UCSD-AML1 (cell line): ENCODE results near the gene ADAM19.

Source experiments
- DNase-seq: peaks from one replicate; lab custom pipeline; 2025; ENCODE audit not compliant: unreplicated experiment; lab: John Stamatoyannopoulos, UW

Gene ADAM19

DNA sequence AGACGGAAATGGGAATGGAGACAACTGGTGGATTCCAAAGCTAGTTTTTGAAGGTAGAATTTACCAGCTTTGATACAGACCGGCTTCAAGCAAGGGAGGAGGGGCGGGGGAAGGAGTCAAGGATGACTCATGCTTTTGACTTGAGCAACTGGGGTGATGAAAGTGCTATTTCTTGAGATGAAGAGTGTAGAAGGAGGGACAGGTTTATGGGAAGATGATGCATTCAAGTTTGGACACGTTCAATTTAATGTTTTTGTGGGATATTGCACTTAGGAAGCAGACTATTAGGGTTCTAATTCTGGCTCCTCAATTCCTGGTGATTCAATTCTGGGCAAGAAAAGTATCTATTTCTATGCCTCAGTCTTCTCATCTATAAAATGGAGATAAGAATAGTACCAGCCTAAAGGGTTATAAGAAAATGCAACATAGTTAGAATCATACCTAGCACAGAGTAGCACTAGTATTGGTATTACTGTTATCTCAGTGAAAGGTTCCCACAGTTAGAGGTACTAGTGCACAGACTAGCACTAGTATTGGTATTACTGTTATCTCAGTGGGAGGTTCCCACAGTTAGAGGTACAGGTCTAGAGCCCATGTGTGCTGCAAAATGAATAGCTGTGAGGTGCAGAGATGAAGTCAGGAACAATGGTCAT is 110.9 kb downstream of the ADAM19 start:
- no peak for DNase-seq

DNA sequence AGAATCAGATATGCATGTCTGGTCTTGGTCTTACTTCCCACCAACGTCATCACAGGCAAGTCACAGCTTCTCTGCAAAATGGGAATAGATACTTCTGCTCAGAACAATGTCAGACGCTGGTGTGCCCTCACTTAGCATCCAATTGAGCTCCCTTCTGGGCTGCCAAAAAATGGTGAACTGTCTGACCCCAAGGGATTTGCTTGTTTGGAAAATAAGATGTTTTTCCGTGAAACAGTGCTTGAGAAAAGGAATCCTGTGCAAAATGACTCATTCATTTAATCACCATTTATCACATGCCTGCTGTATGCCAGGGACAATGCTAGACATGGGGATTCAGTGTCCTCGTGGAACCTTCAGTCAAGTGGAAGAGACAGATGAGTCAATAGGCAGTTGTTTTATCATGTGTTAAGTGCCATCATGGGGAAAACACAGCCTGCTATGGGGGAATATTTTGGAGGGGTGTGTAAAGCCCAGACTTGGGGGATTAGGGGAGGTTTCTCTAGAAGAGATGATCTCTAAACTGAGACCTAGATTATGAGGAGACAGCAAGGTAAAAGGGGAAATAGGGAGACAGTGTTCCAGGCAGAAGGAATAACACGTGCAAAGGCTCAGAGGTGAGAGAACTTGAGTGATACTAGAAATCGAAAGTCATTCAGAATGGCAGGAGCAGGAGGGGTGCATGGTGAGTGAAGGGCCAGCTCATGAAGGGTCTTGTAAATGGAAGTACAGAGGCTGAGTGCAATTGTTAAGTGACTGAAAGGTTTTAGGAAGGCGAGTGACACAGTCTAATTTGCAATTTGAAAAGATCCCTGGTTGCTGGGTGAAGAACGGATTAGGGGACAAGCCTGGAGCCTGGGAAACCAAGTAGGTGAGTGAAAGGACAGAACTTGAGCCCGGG is 111.7 kb downstream of the ADAM19 start:
- no peak for DNase-seq

DNA sequence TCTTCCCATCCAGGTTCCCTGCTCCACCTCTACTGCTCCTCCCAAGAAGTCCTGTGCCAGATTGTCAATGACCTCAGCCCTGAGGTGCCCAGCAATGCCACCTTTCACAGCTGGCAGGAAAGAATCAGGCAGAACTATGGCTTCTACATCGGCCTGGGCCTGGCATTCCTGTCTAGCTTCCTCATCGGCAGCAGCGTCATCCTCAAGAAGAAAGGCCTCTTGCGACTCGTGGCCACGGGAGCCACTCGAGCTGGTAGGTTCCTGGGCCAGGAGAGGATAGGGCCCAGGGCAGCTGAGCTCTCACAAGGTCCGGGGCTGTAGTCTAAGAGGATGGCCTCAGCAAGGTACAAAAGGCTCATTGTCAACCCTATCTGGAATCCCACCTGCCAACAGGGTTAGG is 112.5 kb downstream of the ADAM19 start:
- no peak for DNase-seq

DNA sequence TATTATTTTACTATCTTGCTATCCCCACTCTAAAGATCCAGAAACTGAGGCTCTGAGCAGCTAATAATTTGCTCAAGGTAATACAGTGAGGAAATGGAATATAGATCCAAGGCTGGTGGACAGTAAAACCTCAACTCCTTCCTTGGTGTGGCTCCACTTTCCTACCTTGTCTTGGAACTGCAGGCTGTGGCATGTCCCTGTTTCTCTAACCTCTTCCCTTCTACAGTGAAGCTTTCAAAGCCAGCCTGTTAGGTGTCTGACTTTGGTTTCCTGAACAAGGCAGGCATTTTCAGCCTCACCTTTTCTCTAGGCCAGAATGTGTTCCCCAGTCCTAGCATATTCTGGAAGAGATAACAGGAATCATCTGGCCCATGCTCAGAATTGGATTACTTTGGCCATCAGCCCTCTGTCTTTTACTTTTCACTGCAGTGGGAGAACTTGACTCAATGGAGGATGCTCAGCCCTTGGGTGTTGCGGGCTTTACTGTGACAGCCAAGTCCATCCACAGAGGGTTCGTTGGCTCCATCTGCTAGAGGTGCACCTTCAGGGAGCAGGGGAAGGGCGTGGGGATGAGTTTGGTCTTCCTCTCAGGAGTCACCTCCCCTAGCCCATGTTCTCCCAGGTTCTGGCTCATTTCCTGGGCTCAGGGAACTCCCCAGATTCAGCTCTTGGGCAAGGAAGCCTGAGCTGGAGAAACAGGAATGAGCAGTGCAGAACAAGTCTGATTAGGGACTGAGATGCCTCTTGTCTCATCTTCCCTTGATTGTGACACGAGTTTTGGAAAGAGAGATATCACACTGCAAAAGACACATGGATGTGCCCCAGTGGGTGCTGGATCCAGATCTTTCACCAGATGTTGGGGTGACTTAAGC is 114.4 kb downstream of the ADAM19 start:
- no peak for DNase-seq

DNA sequence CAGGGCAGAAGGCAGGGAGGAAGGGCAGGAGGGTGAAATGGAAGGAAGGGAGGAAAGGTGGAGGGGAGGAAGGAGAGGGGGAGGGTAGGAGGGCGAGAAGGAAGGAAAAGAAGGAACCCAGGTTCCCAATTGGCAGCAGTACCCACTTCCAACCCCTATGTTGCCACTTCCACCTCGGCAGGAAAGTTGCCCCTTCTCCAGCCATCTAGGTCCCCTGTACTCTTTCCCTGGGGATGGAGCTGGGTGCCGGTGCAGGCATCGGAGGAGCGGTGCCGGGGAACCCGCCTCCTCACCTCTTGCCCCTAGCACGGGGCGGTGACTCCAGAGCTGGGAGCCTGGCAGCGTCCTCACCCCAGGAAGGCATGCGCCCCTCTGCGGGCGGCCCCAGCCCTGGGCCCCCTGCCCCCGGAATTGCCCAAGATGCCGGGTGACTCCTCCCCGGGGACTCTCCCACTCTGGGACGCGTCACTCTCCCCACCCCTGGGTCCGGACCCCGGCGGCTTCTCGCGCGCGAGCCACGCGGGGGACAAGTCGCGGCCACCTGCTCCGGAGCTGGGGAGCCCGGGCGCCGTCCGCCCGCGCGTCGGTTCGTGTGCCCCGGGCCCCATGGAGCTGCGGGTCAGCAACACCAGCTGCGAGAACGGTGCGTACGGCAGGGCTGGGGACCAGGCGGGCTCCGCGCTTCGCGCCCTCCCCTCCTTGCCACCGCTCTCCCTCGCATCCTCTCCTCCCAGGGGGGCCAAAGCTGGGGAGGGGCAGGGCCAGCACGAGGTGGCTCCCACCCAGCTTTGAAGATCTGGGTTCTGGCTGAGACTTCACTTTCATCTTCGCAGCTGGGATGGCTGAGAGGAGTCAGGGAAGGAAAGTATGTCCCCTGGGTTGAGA is 115.6 kb downstream of the ADAM19 start, which contains the start of gene NIPAL4:
Gene NIPAL4 (plus strand): TSS at position 499 of the 885 bp plus-strand sequence. CDS start 108 bp downstream, at position 607.
- DNase-seq = no peak

DNA sequence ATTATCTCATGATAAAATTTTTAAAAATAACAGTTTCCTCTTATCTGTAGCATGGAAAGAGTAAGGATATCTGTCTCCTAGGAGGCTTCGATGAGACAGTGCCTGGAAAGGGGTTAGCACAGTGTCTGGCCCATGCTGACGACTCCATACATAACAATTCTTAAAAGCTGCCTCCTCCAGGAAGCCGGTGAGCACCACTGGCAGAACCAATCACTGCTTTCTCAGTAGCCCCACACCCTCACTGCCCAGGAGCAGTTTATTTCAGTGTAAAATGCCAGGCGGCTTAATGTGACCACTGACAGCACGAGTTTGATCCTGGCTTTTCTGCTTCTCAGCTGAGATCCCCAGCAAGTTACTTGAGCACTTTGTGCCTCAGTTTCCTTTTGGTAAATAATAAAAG is 116.7 kb downstream of the ADAM19 start:
- no peak for DNase-seq

DNA sequence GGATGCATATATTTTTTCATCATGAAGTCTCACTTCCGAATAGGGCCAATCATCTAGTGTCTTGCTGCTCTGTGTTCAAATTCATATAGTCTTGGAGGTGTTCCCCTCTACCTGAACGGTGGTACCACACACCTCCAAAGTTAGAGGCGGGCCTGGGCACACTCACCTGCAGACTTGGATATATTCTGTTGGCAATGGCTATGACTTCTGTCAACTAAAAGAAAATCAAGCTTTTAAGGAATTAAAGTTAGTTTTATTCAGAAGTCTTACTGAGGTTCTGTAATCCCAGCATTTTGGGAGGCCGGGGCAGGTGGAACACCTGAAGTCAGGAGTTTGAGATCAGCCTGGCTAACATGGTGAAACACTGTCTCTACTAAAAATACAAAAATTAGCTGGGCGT is 118.2 kb downstream of the ADAM19 start:
- DNase-seq = no peak

DNA sequence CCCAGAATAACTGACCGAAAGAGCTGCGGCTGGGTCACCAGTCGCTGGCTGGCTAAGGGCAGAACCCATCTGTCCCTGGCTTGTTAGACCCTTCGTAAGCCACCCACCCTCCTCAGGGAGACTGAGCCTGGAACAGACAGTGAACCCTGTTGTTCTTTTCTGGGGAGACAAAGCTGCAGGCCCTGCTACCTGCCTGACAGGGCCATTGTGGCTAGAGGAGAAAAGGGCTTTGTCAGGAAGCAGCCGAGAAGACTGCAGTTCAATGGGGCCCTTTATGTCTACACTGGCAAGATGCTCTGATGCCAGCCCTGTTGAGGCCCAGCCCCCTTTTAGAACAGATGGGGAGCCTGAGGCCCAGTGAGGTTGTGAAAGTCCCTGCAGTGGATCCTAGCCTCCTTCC is 119.3 kb downstream of the ADAM19 start:
- DNase-seq = no peak

DNA sequence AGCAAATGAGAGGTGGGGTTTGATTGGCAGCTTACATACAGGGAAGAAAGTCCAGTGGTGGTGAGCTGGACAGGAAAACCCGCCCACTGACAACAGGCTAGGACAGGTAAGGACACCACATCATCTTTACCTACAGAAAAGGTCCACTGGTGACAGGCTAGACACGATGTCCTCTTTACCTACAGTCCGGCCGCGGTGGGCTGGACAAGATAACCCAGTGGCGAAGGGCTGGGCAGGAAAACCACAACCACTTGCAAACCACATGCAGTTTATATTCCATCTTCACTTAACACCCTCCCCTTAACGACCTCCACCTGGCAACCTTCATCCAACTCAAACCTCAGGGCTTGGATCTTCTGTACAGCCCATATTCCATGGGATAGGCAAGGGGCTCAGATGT is 120.5 kb downstream of the ADAM19 start:
- DNase-seq = no peak

DNA sequence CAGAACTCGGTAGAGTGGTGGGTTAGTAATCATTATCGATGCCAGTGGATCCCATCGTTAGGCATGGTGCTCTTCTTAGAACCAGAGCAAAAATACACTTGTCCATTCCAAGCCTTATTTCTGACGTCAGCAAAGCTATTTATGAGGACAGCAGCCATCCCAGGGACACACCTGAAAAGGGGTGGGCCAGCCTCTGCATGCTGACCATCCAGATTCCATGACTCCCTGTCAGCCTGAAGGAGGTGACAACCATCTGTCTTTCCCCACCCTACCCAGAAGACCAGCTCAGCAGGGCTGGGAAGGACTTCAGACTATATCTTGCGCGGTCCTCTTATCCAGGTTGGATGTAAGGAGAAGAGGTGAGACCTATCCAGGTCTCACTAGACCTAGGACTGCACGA is 121.3 kb downstream of the ADAM19 start:
- no peak for DNase-seq

DNA sequence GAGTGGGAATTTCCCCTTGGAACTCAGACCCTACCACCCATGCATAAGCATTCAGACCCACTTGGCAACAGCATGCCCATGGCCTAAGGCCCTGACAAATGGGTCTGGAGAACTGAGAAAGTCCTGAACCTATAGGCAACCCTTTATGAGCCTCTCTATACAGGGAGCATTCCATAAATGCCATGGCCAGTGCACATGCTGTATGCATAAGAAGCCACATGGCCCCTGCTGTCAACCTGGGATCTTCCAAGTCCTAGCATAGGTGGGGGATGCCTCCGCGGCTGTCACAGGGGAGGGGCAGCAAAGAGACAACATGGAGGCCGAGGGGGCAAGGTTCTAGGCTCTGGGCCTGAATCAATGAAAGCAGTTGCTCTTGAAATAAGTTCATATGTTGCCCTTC is 123.8 kb downstream of the ADAM19 start:
- DNase-seq = no peak

DNA sequence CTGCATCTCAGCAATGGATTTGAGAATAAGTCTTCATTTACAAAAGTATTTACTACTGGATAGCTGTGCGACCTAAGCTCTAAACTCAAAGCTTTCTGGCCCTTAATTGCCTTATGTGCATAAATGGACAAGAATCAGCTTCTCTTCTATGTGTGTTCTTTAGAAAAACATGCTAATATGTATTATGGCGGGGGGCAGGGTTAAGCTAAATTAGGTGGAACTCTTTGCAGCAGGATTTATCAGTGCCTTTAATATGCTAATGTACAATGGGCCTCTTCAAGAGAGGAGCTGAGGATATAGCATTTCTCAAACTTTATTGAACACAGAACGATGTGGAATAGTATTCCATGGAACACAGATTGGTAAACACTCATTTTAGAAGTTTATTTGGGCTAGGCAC is 125.6 kb downstream of the ADAM19 start:
- DNase-seq = no peak

DNA sequence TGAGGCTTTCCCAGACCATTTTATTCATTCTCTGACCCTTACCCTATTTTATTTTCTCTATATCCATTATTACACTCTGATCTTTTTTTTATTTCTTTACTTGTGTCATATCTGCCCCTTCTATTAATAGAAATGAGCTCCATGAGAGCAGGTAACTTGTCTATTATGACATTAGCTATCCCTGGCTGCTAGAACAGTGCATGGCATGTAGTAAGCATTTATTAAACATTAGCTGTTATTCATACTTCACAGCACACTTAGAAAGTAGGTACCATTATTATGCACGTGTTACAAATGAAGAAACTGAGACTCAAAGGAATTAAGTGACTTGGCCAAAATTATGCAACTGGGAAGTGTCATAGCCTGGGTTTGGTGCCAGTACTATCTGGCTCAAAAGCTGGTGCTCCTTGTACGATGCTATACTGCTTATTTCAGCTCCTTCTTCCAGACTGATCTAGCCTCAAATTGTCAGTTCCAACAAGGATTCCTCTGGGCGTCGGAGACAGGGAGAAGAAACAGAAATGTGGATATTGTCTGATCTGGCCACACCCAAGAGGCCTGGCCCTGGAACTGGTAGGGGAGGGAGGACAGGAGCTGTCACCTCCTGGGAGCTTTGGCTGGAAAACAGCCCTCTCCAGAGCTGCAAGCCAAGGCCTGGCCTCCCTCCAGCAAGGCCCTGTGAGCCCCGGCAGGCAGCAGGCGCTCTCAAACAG is 126.4 kb downstream of the ADAM19 start:
- no peak for DNase-seq

DNA sequence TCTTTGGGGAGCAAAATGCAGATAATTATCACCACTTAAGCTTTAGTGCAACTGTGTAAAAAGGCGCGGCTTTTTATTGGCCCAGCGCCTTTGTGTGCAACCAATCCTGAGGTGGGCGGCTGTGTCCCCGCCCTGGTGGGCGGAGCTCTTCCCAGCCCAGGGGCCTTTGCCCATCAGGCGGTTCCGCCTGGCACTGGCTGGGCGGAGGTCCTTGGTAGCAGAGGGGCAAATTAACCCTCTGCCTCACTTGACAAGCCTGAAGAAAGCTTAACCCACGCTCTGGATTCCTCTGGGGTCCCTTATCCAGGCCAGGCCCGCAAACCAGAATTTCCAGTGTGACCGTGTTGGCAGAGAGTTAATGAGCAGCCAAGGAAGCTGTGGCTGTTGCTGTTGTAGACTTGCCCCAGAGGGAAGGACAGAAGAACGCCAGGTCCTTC is 128.4 kb downstream of the ADAM19 start:
- DNase-seq = no peak

DNA sequence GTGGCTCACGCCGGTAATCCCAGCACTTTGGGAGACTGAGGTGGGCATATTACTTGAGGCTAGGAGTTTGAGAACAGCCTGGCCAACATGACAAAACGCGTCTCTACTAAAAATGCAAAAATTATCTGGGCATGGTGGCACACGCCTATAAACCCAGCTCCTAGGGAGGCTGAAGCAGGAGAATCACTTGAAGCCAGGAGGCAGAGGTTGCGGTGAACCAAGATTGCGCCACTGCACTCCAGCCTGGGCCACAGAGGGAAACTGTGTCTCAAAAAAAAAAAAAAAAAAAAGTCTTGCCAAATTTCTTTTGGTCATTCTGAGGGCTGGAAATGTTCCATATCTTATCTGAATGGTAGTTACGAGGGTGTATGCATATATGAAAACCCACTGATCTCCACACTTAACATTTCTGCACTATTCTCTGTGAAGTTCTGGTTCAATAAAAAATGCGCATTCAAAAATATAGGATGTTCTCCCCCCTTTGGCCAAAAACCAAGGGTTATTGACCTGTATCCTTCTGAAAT is 129.1 kb downstream of the ADAM19 start:
- no peak for DNase-seq

DNA sequence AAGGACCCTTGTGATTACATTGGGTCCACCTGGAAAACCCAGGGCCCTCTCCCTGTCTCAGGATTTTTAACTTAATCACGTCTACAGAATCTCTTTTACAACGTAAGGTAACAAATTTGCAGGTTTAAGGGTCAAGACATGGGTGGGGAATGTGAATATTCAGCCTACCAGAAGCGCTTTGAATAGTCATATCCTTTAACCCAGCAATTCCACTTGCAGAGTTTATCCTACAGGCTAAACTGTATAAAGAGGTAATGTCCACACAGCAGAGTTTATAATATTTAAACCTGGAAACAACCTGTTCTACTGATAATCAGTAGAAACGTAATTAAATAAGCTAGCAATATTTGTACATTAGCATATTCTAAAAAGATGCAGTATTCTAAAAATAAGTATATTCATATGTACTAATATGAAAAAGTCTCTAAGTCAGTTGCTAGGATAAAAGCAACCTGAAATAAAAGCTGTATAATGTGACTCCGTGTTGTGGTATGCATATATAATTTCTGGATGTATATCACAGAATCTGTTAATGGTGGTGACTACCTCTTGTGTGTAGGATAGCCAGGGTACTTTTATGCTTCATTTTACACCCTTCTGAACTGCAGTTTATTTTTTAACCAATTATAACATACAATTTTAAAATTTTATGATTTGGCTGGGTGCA is 129.7 kb downstream of the ADAM19 start:
- DNase-seq = no peak

DNA sequence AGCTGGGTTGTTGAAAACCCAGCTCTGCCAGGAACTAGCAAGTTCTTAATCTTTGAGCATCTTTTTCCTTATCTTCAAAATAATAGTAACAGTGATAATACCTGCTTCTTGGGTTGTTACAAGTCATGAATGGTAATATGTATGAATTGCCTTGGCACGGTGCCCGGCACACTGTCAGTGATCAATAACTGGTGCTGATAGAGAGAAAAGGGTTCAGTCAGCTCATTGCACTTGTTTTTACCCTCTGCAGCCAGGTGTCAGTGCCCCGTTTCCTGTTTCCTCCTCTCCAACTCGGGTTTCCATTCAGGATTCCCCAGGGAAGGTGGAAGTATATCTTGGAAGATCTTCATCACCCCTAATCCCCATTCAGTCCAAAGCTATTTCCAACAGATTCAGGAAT is 131.4 kb downstream of the ADAM19 start:
- DNase-seq = no peak

DNA sequence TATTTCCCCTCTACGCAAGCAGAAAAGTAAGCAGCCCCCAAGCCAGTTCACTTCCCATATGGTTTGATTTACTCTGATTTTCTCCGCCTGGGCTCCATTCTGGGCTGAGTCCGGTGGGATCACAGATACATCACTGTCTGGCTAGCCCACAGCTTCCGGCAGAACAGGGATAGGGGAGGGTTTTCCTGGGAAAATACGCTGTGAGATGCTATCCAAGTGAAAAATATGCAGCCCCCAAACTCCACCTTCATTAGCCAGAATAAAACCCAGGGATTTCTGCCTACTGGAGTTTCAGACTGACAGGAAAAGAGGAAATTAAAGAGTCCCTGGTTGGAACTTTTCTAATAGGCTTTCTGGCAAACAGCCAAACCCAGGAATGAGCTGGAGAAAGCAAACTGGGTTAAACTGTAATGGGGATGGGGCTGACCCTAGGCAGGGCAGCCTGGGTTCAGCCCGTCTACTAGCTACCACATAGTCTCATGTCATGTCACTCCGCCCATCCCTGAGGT is 132.5 kb downstream of the ADAM19 start:
- DNase-seq = no peak

DNA sequence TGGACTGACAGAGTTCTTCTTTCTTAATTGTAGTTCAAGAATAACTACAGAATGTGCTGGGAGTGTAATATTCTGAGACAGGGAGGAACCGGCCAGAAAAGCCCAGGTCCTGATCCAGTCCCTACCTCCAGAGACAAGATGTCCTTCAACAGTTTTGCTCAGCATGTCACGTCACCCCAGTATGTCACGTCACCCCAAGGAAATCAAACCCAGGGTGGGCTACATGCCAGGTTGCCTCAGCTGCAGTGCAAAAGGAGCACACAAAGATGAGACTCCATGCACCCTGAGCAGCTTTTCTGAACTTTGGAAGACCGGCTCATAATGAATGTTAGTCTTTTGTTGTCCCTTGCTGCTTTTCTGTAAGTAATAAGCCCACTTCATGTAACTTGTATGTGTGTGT is 141.5 kb downstream of the ADAM19 start:
- no peak for DNase-seq
